ENCODE measurements around the gene LGALS4.
"Not testable (repeated sequence)": the region's sequence is repeated elsewhere in the genome, so short reads cannot be mapped to it uniquely, and the experiment has no call there.

Gene LGALS4

GRCh38 chr19:38841787-38842438, 29.2 kb upstream of the LGALS4 start:
- no peak for DNase-seq

- DNase-seq, result no peak
Observed at GRCh38 chr19:38841180-38841766, 28.5 kb upstream of the LGALS4 start.

GRCh38 chr19:38840583-38840968, 27.8 kb upstream of the LGALS4 start:
- DNase-seq, result no peak

- no peak for DNase-seq
Observed at GRCh38 chr19:38839816-38840582, 27.3 kb upstream of the LGALS4 start.

- no peak for DNase-seq
Observed at GRCh38 chr19:38838986-38839761, 26.4 kb upstream of the LGALS4 start.

- DNase-seq, result no peak
Observed at GRCh38 chr19:38838208-38838985, 25.7 kb upstream of the LGALS4 start.

GRCh38 chr19:38837656-38838121, 24.9 kb upstream of the LGALS4 start:
- no peak for DNase-seq

GRCh38 chr19:38836983-38837626, 24.4 kb upstream of the LGALS4 start:
- DNase-seq, result no peak

GRCh38 chr19:38836159-38836982, 23.6 kb upstream of the LGALS4 start:
- DNase-seq, result no peak

GRCh38 chr19:38834590-38834989, 21.8 kb upstream of the LGALS4 start:
- no peak for DNase-seq

- DNase-seq, result no peak
Observed at GRCh38 chr19:38834104-38834490, 21.4 kb upstream of the LGALS4 start.

GRCh38 chr19:38833092-38833425, 20.3 kb upstream of the LGALS4 start:
- no peak for DNase-seq

GRCh38 chr19:38831142-38831605, 18.4 kb upstream of the LGALS4 start:
- peak; percentile 60 for DNase-seq

- DNase-seq, result no peak
Observed at GRCh38 chr19:38830039-38830733, 17.4 kb upstream of the LGALS4 start.

- DNase-seq, result not testable (repeated sequence)
Observed at GRCh38 chr19:38829203-38829602, 16.5 kb upstream of the LGALS4 start.

- DNase-seq, result no peak
Observed at GRCh38 chr19:38826856-38827551, 14.3 kb upstream of the LGALS4 start.

GRCh38 chr19:38825936-38826335, 13.2 kb upstream of the LGALS4 start:
- not testable (repeated sequence) for DNase-seq

GRCh38 chr19:38821230-38821825, 8.6 kb upstream of the LGALS4 start:
- not testable (repeated sequence) for DNase-seq

GRCh38 chr19:38819231-38819920, 6.6 kb upstream of the LGALS4 start:
- no peak for DNase-seq
